IPS-18a (cell line): ENCODE results near the gene CD79A.

Source experiments
- H3K27ac ChIP-seq: one replicate; pipeline ENCODE4 v1.5.1; 2013; ENCODE audit warnings: low read length
- H3K27me3 ChIP-seq: one replicate; pipeline ENCODE4 v1.6.1; 2013; ENCODE audit warnings: mild to moderate bottlenecking, low read length; ENCODE audit not compliant: control insufficient read depth, insufficient read depth
- H3K36me3 ChIP-seq: one replicate; pipeline ENCODE4 v1.6.1; 2013; ENCODE audit warnings: low read depth, low read length; ENCODE audit not compliant: control insufficient read depth
- H3K4me1 ChIP-seq: one replicate; pipeline ENCODE4 v1.6.1; 2013; ENCODE audit warnings: low read depth, low read length; ENCODE audit not compliant: control insufficient read depth
- H3K4me3 ChIP-seq: one replicate; pipeline ENCODE4 v1.5.1; 2013; ENCODE audit warnings: low read length
- H3K9ac ChIP-seq: one replicate; pipeline ENCODE4 v1.6.1; 2013; ENCODE audit warnings: mild to moderate bottlenecking, low read length, moderate library complexity
- H3K9me3 ChIP-seq: one replicate; pipeline ENCODE4 v1.6.1; 2013; ENCODE audit warnings: low read depth, low read length; ENCODE audit not compliant: control insufficient read depth

CD79A gene

DNA sequence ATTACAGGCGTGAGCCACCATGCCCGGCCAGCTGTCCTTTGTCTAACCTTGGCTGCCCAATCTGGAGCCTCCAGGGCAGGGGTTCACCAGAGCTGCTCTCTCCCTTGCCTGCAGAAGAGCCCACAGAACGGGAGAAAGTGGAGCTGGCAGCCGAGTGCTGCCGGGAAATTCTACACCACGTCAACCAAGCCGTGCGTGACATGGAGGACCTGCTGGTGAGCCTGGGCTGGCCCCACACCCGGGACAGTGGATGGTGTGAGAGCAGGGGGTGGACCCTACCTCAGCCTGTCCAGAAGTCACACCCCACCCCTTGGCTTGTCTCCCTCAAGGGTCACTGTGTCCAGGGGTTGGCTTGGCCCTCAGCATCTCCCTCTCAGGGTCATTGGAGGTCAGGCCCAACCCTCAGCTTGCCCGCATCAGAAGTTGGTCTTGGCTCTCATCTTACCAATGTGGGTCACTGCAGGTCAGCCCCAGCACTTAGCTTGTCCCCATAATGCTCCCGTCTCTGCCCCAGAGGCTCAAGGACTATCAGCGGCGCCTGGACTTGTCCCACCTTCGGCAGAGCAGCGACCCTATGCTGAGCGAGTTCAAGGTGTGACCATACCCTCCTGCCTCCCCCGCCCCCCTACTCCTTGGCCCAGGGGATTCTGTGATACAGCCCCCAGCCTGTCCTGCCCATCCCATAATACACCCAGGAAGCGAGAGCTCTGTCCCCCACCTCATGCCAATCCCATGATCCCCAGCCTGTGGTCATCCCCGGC is 26.3 kb downstream of the CD79A start:
- H3K36me3 ChIP-seq = peaks cover 30% of the 10 kb centered on the region
- no peak overlapping the region for H3K4me3 ChIP-seq

GRCh38 chr19:41904118-41904870 is 27.2 kb downstream of the CD79A start:
- no peaks in the 10 kb centered on the region for H3K9me3 ChIP-seq
- peaks cover 27% of the 10 kb centered on the region for H3K36me3 ChIP-seq
- H3K9ac ChIP-seq = no peak overlapping the region
- H3K4me3 ChIP-seq = no peak overlapping the region
- no peak overlapping the region for H3K27ac ChIP-seq
- peaks cover 7% of the 10 kb centered on the region for H3K27me3 ChIP-seq
- H3K4me1 ChIP-seq = no peaks in the 10 kb centered on the region

More for the DNA sequence above, 26.3 kb downstream of the CD79A start:
- Histone ChIP-seq H3K9me3 (no peaks in the 10 kb centered on the region), H3K27ac (no peak overlapping the region), H3K27me3 (no peaks in the 10 kb centered on the region), H3K9ac (no peak overlapping the region), H3K4me1 (no peaks in the 10 kb centered on the region)

GRCh38 chr19:41905273-41906002 is 28.4 kb downstream of the CD79A start:
- Histone ChIP-seq H3K36me3 (peaks cover 19% of the 10 kb centered on the region), H3K27ac (no peak overlapping the region), H3K4me1 (no peaks in the 10 kb centered on the region), H3K9me3 (no peaks in the 10 kb centered on the region), H3K9ac (no peak overlapping the region), H3K27me3 (peaks cover 19% of the 10 kb centered on the region), H3K4me3 (no peak overlapping the region)

- Histone ChIP-seq H3K27ac (no peak overlapping the region), H3K4me3 (no peak overlapping the region), H3K36me3 (peaks cover 18% of the 10 kb centered on the region), H3K9me3 (no peaks in the 10 kb centered on the region), H3K9ac (no peak overlapping the region), H3K4me1 (no peaks in the 10 kb centered on the region), H3K27me3 (peaks cover 27% of the 10 kb centered on the region)
Measured at GRCh38 chr19:41906271-41906670, 29.2 kb downstream of the CD79A start.

DNA sequence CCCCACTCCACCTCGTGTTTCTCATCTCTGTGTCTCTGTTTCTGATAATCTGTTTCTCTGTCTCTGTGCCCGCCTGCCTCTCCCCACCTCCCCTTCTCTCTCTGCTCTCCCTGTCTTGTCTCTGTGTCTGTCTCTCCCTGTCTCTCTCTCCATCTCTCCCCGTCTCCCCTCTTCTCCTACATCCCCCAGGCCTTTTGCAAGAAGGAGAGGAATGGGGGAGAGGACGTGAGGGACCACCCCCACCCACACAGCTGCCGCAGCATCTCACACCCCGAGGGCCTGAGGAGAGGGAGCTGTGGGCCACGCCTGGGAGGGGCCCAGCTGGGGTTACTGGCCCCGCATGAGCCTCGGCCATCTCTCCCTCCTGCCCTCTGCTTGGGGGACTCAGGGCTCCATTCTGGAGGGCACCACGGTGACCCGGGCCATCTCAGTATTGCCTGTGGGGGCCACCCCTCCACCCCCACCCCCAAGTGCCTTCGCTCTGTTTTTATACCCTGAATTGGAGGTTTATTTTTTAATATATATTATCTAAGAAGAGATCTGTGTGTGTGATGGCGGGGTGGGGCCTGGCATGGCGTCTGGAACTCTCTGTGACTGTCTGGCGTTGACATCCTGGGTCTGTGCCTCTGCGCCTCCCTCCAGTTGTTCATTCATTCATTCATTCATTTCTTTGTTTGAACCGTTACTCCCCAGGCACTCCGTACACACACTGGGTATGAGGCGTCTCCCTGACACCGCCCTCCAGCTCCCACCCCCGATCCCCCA is 30.0 kb downstream of the CD79A start:
- H3K27ac ChIP-seq = no peak overlapping the region
- H3K27me3 ChIP-seq = peaks cover 35% of the 10 kb centered on the region
- H3K9me3 ChIP-seq = no peaks in the 10 kb centered on the region
- no peak overlapping the region for H3K9ac ChIP-seq
- no peaks in the 10 kb centered on the region for H3K4me1 ChIP-seq
- no peak overlapping the region for H3K4me3 ChIP-seq
- H3K36me3 ChIP-seq = peaks cover 15% of the 10 kb centered on the region

GRCh38 chr19:41907994-41908615 is 31.0 kb downstream of the CD79A start:
- Histone ChIP-seq H3K27ac (no peak overlapping the region), H3K9me3 (no peaks in the 10 kb centered on the region), H3K4me1 (no peaks in the 10 kb centered on the region), H3K36me3 (peaks cover 12% of the 10 kb centered on the region), H3K9ac (no peak overlapping the region), H3K27me3 (peaks cover 45% of the 10 kb centered on the region), H3K4me3 (no peak overlapping the region)

DNA sequence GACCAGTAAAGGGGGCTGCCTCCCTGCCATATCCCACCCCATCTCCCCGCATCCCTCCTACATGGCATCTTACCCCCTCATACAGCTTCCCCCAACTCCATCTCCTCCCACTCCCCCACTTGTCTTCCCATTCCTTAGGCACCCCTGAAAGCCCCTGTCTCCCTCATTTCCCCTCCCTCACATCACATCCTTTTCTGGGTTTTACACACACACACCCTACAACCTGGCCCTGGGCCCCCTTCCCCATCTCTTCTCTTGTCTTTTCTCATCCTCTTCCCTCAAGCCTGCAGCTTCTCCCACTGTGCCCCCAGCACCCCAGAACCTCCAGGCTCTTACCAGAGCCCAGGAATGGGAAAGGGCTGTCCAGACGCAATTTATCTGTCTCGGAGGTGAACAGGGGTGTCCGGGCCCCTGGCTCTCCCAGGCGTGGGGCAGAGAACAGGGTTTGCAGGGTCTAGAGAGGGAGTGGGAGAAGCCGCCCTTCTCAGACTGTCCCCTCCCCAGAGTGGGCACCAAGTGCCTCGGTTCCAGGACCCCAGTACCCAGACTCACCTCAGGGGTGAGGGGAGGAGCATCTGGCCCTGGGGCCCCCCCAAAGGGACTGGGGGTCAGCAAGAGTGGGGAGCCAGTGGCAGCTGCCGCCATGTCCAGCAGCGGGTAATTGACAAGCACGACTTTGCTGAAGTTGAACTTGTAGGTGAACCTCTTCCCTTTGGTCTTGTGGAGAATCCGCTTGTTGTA is 31.8 kb downstream of the CD79A start:
- Histone ChIP-seq H3K27me3 (peaks cover 53% of the 10 kb centered on the region), H3K36me3 (peaks cover 4% of the 10 kb centered on the region)

DNA sequence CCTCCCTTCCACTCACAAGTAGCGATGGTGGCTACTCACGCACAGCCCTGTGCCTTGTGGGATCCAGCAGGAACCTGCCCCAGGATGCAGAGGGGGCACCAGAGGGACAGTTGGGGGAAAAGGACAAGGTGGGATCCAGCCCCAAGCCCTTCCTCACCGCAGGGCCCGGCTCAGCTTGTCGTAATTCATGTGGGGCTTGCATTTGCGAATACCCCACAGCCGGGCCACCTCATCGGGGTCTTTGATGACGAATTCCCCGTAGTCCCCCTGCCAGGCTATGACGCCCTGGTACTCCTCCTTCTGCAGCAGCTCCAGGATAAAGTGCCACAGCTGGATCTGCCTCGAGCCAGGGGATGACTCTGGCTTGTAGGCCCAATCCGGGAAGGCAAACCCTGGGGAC is 32.6 kb downstream of the CD79A start:
- Histone ChIP-seq H3K4me3 (no peak overlapping the region), H3K27ac (no peak overlapping the region), H3K9me3 (no peaks in the 10 kb centered on the region), H3K27me3 (peaks cover 61% of the 10 kb centered on the region), H3K4me1 (no peaks in the 10 kb centered on the region), H3K9ac (no peak overlapping the region), H3K36me3 (no peaks in the 10 kb centered on the region)

More for the DNA sequence above, 31.8 kb downstream of the CD79A start:
- H3K27ac ChIP-seq = no peak overlapping the region
- no peak overlapping the region for H3K9ac ChIP-seq
- no peaks in the 10 kb centered on the region for H3K9me3 ChIP-seq
- no peak overlapping the region for H3K4me3 ChIP-seq
- H3K4me1 ChIP-seq = no peaks in the 10 kb centered on the region

GRCh38 chr19:41910240-41910991 is 33.3 kb downstream of the CD79A start:
- Histone ChIP-seq H3K9me3 (no peaks in the 10 kb centered on the region), H3K9ac (no peak overlapping the region), H3K4me1 (no peaks in the 10 kb centered on the region), H3K27ac (no peak overlapping the region), H3K4me3 (no peak overlapping the region), H3K27me3 (peaks cover 68% of the 10 kb centered on the region), H3K36me3 (no peaks in the 10 kb centered on the region)
